Loucy (cell line): ENCODE data around the gene RASSF7.

Experiments used
- H2AFZ ChIP-seq: fragments of 200-600 bp; sonication (generic); 2 replicates; pipeline ENCODE4 v1.6.0; 2016; ENCODE audit warnings: antibody characterized with exemption, mild to moderate bottlenecking, low read length, moderate library complexity
- H3F3A ChIP-seq: fragments of 200-600 bp; 2 replicates; pipeline ENCODE4 v1.6.0; 2016; ENCODE audit warnings: antibody characterized with exemption, low read depth, mild to moderate bottlenecking
- H3K27me3 ChIP-seq: fragments of 200-600 bp; sonication (generic); 2 replicates; pipeline ENCODE4 v1.6.1; 2014; ENCODE audit warnings: low read length, mild to moderate bottlenecking; ENCODE audit not compliant: insufficient read depth, poor library complexity, severe bottlenecking
- H3K36me3 ChIP-seq: fragments of 200-600 bp; sonication (generic); 2 replicates; pipeline ENCODE4 v1.6.1; 2016; ENCODE audit warnings: low read length; ENCODE audit not compliant: insufficient read depth
- H3K4me1 ChIP-seq: fragments of 200-600 bp; sonication (generic); 2 replicates; pipeline ENCODE4 v1.5.1; 2014; ENCODE audit warnings: low read length, mild to moderate bottlenecking; ENCODE audit not compliant: insufficient read depth, poor library complexity, severe bottlenecking
- H3K4me2 ChIP-seq: fragments of 200-600 bp; sonication (generic); 2 replicates; pipeline ENCODE4 v1.6.0; 2014; ENCODE audit warnings: antibody characterized with exemption, low read length, low read depth, mild to moderate bottlenecking; ENCODE audit not compliant: poor library complexity, severe bottlenecking
- H3K4me3 ChIP-seq: fragments of 200-600 bp; sonication (generic); 2 replicates; pipeline ENCODE4 v1.5.1; 2014; ENCODE audit warnings: low read length, mild to moderate bottlenecking, mixed read lengths; ENCODE audit not compliant: poor library complexity, severe bottlenecking
- H3K79me2 ChIP-seq: fragments of 200-600 bp; sonication (generic); 2 replicates; pipeline ENCODE4 v1.6.1; 2014; ENCODE audit warnings: low read length; ENCODE audit not compliant: insufficient read depth
- H3K9ac ChIP-seq: fragments of 200-600 bp; sonication (generic); 2 replicates; pipeline ENCODE4 v1.6.0; 2014; ENCODE audit warnings: mild to moderate bottlenecking, low read depth, low read length, moderate library complexity; ENCODE audit not compliant: poor library complexity, severe bottlenecking
- H3K9me2 ChIP-seq: fragments of 200-600 bp; sonication (generic); replicated peaks from 2 replicates; pipeline ENCODE4 v1.6.1; 2016; ENCODE audit warnings: low read depth, low read length, mixed read lengths
- H3K9me3 ChIP-seq: fragments of 200-600 bp; sonication (generic); 2 replicates; pipeline ENCODE4 v1.6.1; 2014; ENCODE audit warnings: mild to moderate bottlenecking, antibody characterized with exemption, low read length, low read depth; ENCODE audit not compliant: insufficient read depth
- H4K20me1 ChIP-seq: fragments of 200-600 bp; sonication (generic); 2 replicates; pipeline ENCODE4 v1.6.0; 2014; ENCODE audit warnings: antibody characterized with exemption, low read length, mild to moderate bottlenecking; ENCODE audit not compliant: insufficient read depth, poor library complexity, severe bottlenecking
- CTCF ChIP-seq: fragments of 200-600 bp; sonication (generic); conservative IDR thresholded peaks from 2 replicates; pipeline ENCODE4 v1.5.1; 2014; ENCODE audit warnings: mild to moderate bottlenecking, antibody characterized with exemption, low read length
- EZH2phosphoT487 ChIP-seq: fragments of 200-600 bp; IDR thresholded peaks from 2 replicates; pipeline ENCODE4 v1.6.1; 2018; ENCODE audit warnings: antibody characterized with exemption, mild to moderate bottlenecking, moderate library complexity, borderline replicate concordance

RASSF7 gene

GRCh38 chr11:568306-569157 lies 7.8 kb downstream of the RASSF7 start:
- no peaks in the 10 kb centered on the region for H3K9me2 ChIP-seq
- peaks cover 13% of the 10 kb centered on the region for H4K20me1 ChIP-seq
- H3K9me3 ChIP-seq, result no peaks in the 10 kb centered on the region
- TF ChIP-seq EZH2phosphoT487 (no peak), CTCF (no peak)
- no peaks in the 10 kb centered on the region for H3F3A ChIP-seq
- H3K4me1 ChIP-seq, result peaks cover 28% of the 10 kb centered on the region
- peak overlapping the region; percentile 99 for H3K4me2 ChIP-seq
- H3K79me2 ChIP-seq, result peaks cover 38% of the 10 kb centered on the region; the same call in 1 of the 2 replicates
- H3K27me3 ChIP-seq, result no peaks in the 10 kb centered on the region
- no peaks in the 10 kb centered on the region for H3K36me3 ChIP-seq
- 0 out of 2 replicates have a peak overlapping the region, but pooled peaks have one; percentile 49 for H2AFZ ChIP-seq
- H3K4me3 ChIP-seq, result peak overlapping the region; percentile 98
- H3K9ac ChIP-seq, result peak overlapping the region; percentile 93

- peak overlapping the region; percentile 98 for H3K4me3 ChIP-seq
- peaks cover 34% of the 10 kb centered on the region; the same call in 1 of the 2 replicates for H3K79me2 ChIP-seq
- peak overlapping the region; percentile 99 for H3K4me2 ChIP-seq
- peaks cover 28% of the 10 kb centered on the region for H3K4me1 ChIP-seq
- H3F3A ChIP-seq, result no peaks in the 10 kb centered on the region
- H4K20me1 ChIP-seq, result peaks cover 12% of the 10 kb centered on the region
- H3K9me2 ChIP-seq, result no peaks in the 10 kb centered on the region
- TF ChIP-seq EZH2phosphoT487 (no peak), CTCF (no peak)
- peak overlapping the region; percentile 93 for H3K9ac ChIP-seq
- 0 out of 2 replicates have a peak overlapping the region, but pooled peaks have one; percentile 49 for H2AFZ ChIP-seq
- H3K27me3 ChIP-seq, result no peaks in the 10 kb centered on the region
- no peaks in the 10 kb centered on the region for H3K36me3 ChIP-seq
- H3K9me3 ChIP-seq, result no peaks in the 10 kb centered on the region
Observed at GRCh38 chr11:569158-569885, 8.6 kb downstream of the RASSF7 start.

GRCh38 chr11:571802-572185 lies 11.0 kb downstream of the RASSF7 start:
- H3K79me2 ChIP-seq, result peaks cover 24% of the 10 kb centered on the region
- H3K27me3 ChIP-seq, result no peaks in the 10 kb centered on the region
- H3K9ac ChIP-seq, result no peak overlapping the region
- no peaks in the 10 kb centered on the region for H3K9me3 ChIP-seq
- H2AFZ ChIP-seq, result no peak overlapping the region
- peaks cover 28% of the 10 kb centered on the region for H3K4me1 ChIP-seq
- H3K9me2 ChIP-seq, result no peaks in the 10 kb centered on the region
- no peaks in the 10 kb centered on the region for H3K36me3 ChIP-seq
- H4K20me1 ChIP-seq, result peaks cover 12% of the 10 kb centered on the region
- TF ChIP-seq EZH2phosphoT487 (no peak), CTCF (no peak)
- no peaks in the 10 kb centered on the region for H3F3A ChIP-seq
- H3K4me3 ChIP-seq, result no peak overlapping the region
- H3K4me2 ChIP-seq, result no peak overlapping the region
